ENCODE results near the gene TMEM127. TPM values are rescaled to one million over a fixed set of nuclear protein-coding genes. Genes with fewer than 3 reads are reported as not detected.

Gene TMEM127
- total and polyA plus RNA-seq, 2 donors (not counting 1 experiment from before 2014, with no cell fraction given): 21.5 to 48.0 TPM

DNA sequence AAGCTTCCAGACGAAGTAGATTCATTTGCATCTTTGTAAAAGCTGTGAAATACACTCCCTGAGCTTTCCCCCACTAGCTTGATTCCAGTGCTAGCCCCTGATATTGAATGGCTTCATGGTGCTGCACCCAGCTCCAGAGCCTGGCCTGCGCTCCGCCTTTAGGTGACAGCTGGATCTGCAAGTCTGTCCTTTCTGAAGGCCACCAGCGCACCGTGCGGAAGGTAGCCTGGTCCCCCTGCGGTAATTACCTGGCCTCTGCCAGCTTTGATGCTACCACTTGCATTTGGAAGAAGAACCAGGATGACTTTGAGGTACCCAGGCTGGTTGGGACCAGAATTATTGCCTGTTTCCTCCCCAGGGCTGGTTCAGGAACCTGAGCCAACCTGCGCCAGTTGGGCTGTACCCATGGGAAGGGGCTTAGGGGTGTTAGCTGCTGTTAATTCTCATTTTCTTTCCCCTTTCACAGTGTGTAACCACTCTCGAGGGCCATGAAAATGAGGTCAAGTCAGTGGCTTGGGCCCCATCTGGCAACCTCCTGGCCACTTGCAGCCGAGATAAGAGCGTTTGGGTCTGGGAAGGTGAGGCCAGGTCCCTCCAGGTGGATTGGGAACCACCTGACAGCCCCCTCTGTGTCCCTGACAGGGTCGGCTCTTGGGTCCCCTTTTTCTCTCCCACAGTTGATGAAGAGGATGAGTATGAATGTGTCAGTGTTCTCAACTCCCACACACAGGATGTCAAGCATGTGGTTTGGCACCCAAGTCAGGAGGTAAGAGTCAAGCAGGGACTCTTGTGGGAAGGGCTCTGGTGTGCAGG lies 1.6 kb upstream of the TMEM127 start:
- intact Hi-C loops (cut with micrococcal nuclease): loop anchor here (2.0 to 5.0 kb wide), 3 partner anchors 241 to 275 kb away; partner anchors contain the start of genes ANKRD36C and ARID5A
- Histone ChIP-seq H3K4me1 (ENCODE audit: control insufficient read depth in 2 of 2, insufficient read depth in 2 of 2, low read length in 2 of 2) (peaks cover 21 to 28% of the 10 kb centered on the region in 2 donors), H3K4me2 (replicated peaks; ENCODE audit: low read depth, low read length, poor library complexity, severe bottlenecking) (peak overlapping the region; percentile 92), H3K9me3 (ENCODE audit: control extremely low read depth in 1 of 3, control insufficient read depth in 2 of 3, insufficient read depth in 1 of 3, low read length in 2 of 3) (no peaks in the 10 kb centered on the region), H3K9ac (ENCODE audit: low read length) (peak overlapping the region; percentile 74), H2AFZ (ENCODE audit: insufficient read depth, low read depth, low read length, poor library complexity, severe bottlenecking) (no peak overlapping the region), H3K36me3 (replicated peaks in 1 of 2; ENCODE audit: control extremely low read depth in 1 of 2, control insufficient read depth in 1 of 2, extremely low read depth in 1 of 2, insufficient read depth in 2 of 2, low read length in 1 of 2) (peaks cover 12 to 42% of the 10 kb centered on the region in 2 experiments), H3K27ac (ENCODE audit: low read length in 2 of 2) (no peak overlapping the region), H3K4me3 (ENCODE audit: control extremely low read depth in 1 of 5, extremely low read depth in 1 of 5, insufficient read depth in 1 of 5, low read depth in 2 of 5, low read length in 4 of 5) (no peak overlapping the region), H3K79me2 (ENCODE audit: control insufficient read depth, insufficient read depth, low read length) (peaks cover 54% of the 10 kb centered on the region), H4K20me1 (ENCODE audit: control insufficient read depth, insufficient read depth, low read length, poor library complexity, severe bottlenecking) (peaks cover 25% of the 10 kb centered on the region), H3K27me3 (replicated peaks in 1 of 4; ENCODE audit: control extremely low read depth in 1 of 4, control insufficient read depth in 3 of 4, insufficient read depth in 4 of 4, low read length in 3 of 4) (no peaks in the 10 kb centered on the region)
- Mint-ChIP-seq H3K4me1 (peaks cover 34% of the 10 kb centered on the region), H3K9me3 (ENCODE audit: insufficient read depth) (no peaks in the 10 kb centered on the region), H3K27me3 (no peaks in the 10 kb centered on the region), H3K27ac (peak overlapping the region; percentile 61), H3K4me3 (peak overlapping the region; percentile 85)
- TF ChIP-seq EZH2 (IDR thresholded peaks at IDR 0.05; ENCODE audit: borderline replicate concordance, insufficient read depth, low read depth, low read length, poor library complexity, severe bottlenecking): no peak
- TF ChIP-seq, protein P1, sequence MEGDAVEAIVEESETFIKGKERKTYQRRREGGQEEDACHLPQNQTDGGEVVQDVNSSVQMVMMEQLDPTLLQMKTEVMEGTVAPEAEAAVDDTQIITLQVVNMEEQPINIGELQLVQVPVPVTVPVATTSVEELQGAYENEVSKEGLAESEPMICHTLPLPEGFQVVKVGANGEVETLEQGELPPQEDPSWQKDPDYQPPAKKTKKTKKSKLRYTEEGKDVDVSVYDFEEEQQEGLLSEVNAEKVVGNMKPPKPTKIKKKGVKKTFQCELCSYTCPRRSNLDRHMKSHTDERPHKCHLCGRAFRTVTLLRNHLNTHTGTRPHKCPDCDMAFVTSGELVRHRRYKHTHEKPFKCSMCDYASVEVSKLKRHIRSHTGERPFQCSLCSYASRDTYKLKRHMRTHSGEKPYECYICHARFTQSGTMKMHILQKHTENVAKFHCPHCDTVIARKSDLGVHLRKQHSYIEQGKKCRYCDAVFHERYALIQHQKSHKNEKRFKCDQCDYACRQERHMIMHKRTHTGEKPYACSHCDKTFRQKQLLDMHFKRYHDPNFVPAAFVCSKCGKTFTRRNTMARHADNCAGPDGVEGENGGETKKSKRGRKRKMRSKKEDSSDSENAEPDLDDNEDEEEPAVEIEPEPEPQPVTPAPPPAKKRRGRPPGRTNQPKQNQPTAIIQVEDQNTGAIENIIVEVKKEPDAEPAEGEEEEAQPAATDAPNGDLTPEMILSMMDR (IDR thresholded peaks at IDR 0.05): peak; percentile 20
- DNase-seq (peak; percentile 52), ATAC-seq (ENCODE audit: low read depth) (no peak)
- WGBS (ENCODE audit: insufficient coverage): 81% methylated on average over 9 of the region's 12 CpGs
- CTCF ChIA-PET: interaction anchor here (0.6 to 3.1 kb wide), 14 partner anchors 9 to 603 kb away, joined by 3 to 19 read pairs (median 4); partner anchors contain the start of genes ASTL and STARD7
- POLR2A ChIA-PET: interaction anchor here (0.5 to 1.6 kb wide), 5 partner anchors 15 to 77 kb away, joined by 3 to 9 read pairs (median 4); partner anchors contain the start of gene STARD7
